Right renal pelvis (tissue), 4 donors: ENCODE results near the gene RALBP1. TPM values are rescaled to one million over a fixed set of nuclear protein-coding genes. Genes with fewer than 3 reads are reported as not detected.
A peak's percentile ranks its signal among the peaks of the same experiment; 100 is the strongest.
"Not testable (repeated sequence)": the region's sequence is repeated elsewhere in the genome, so short reads cannot be mapped to it uniquely, and the experiment has no call there.

Experiments
- DNase-seq, 4 donors: peaks; one replicate each; pipeline ENCODE4 v3.0.0-alpha.2; 2013; ENCODE audit warnings: low read depth in 4 of 4, low spot score in 3 of 4, missing footprints in 1 of 4
- polyA plus RNA-seq, 4 donors: library from polyadenylated mRNA; unstranded; fragments of 120-200 nt; gene quantifications; one replicate each; pipeline ENCODE4 v1.2.1, GENCODE V29; 2013; ENCODE audit not compliant: insufficient read length in 4 of 4

The RALBP1 gene
- polyA plus RNA-seq, 4 donors = 74.3 to 84.4 (median 79.1) TPM

GRCh38 chr18:9453283-9453682, 22.0 kb upstream of the RALBP1 start:
- no peak for DNase-seq

- DNase-seq = no peak
Observed at GRCh38 chr18:9454061-9454703, 21.1 kb upstream of the RALBP1 start.

DNA sequence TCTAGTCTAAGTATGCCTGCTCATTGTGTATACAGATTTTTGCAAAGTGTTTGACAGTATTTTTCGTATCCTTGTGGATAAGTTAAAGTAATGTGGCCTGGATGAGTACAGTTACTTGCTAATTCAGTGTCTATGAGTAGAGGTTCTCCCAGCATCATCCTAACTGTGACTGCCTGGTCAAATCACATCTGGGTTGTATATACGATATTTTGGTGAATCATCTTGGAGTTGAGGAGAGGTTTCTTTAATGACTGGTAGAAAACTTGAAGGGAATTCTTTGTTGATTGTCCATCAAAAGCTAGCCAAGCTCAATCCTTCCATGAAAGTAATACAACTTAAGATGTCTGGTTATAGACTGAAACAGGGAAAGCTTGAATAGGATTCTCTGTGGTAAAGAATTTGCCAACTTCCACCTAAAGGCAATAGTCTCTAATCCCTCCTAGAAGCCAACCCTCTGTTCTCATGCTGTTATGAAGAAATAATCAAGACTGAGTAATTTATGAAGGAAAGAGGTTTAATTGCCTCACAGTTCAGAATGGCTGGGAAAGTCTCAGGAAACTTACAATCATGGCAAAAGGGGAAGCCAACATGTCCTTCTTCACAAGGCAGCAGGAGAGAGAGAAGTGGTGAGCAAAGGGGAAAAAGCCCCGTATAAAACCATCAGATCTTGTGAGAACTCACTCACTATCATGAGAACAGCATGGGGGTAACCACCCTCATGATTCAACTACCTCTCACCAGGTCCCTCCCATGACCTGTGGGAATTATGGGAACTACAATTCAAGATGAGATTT, 19.4 kb upstream of the RALBP1 start:
- DNase-seq = no peak

- no peak for DNase-seq
Observed at GRCh38 chr18:9466127-9466526, 9.2 kb upstream of the RALBP1 start.

GRCh38 chr18:9466846-9467245, 8.5 kb upstream of the RALBP1 start:
- DNase-seq = no peak

DNA sequence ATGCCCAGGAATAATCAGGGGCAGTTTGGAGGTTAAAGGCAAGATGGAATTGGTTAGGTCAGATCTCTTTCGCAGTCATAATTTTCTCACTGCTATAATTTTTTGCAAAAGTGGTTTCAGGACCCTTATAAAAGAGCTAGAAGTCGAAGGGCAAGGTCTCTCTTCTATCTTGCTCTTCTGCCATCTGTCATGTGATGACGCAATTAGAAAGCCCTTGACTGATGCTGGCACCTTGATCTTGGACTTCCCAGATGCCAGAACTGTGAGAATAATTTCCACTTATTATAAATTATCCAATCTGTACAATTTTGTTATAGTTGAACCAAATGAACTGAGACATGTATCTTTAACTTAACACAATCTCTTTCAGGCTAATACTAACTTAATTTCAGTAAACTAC, 6.3 kb upstream of the RALBP1 start:
- no peak for DNase-seq

- no peak for DNase-seq
Observed at GRCh38 chr18:9469685-9470084, 5.6 kb upstream of the RALBP1 start.

- DNase-seq = peak in 1 of 4 donors; percentile 67
Observed at GRCh38 chr18:9474108-9474982, 968 bp upstream of the RALBP1 start.

DNA sequence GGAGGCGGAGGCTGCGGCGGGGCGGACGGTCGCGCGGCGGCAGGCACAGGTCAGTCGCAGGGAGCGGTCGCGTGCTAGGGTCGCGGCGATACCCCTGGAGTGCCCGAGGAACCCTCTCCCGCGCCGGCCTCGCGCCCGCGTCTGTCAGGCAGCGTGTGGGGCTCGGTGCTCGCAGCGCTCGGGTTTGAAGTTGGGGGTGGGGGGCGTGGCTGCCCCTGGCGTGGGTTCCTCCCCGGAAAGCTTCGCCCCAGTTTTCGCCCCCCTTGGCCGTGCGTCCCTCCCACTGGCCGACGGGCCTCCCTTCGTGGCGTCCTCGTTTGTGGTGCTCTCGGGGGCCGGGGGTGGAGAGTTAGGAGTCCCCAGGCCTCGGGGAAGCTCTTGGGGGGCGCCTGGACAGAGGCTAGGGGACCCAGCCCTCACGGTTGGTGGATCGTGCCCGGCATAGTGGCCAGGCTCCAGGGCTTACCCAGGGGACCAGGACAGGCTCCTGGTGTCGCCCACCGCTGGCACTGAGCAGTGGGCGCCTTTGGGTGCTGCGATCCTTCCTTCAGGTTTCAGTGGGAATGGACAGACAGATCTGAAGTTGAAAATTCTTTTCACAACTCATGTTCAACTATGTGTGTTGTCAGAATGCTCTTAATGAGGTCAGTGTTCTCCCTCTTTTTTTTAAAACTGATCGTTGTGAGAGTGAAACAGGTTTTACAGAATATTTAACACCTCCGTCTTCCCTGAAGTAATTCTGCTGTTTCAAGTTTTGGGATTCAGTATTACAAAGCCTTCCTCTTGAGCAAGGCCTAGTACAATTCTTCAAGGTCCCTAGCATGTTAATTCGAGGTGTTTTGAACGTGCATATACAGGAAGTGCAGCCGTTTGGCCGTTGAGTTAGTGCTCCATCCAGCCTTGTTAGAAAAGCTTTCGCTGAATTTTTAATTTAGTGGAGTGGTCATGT, 604 bp downstream of the RALBP1 start:
- DNase-seq = peak in 3 of 4 donors; percentile 22 to 34 (median 33)

GRCh38 chr18:9476949-9477348, 1.6 kb downstream of the RALBP1 start:
- DNase-seq = not testable (repeated sequence)

GRCh38 chr18:9477509-9477908, 2.2 kb downstream of the RALBP1 start:
- no peak for DNase-seq

- no peak for DNase-seq
Observed at GRCh38 chr18:9478545-9478944, 3.2 kb downstream of the RALBP1 start.

DNA sequence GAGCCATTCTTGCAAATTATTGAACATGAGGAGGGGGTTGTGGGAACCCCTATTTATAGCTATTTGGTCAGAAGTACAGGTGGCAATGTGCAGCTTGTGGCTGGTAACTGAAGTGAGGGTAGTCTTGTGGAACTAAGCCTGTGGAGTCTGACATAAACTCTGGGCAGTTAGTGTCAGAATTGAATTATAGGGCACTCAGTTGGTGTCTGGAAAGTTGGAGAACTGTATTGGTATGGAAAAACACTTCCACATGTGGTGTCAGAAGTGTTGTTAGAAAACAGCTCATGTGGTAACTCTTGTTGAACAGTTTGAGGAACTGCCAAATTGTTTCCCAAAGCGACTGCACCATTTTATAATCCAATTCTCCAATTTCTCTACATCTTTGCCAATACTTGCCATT, 7.5 kb downstream of the RALBP1 start:
- no peak for DNase-seq

- DNase-seq = no peak
Observed at GRCh38 chr18:9483526-9483925, 8.2 kb downstream of the RALBP1 start.

DNA sequence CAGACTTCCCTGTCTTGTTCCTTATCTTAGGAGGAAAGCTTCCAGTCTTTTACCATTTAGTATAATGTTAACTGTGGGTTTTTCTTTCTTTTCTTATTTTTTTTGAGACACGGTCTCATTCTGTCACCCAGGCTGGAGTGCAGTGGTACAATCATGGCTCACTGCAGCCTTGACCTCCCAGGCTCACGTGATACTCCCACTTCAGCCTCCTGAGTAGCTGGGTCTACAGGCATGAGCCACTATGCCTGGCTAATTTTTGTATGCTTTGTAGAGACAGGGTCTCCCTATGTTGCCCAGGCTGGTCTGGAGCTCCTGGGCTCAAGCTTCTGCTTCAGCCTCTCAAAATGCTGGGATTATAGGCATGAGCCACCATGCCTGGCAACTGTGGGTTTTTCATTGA, 9.5 kb downstream of the RALBP1 start:
- DNase-seq = not testable (repeated sequence)

DNA sequence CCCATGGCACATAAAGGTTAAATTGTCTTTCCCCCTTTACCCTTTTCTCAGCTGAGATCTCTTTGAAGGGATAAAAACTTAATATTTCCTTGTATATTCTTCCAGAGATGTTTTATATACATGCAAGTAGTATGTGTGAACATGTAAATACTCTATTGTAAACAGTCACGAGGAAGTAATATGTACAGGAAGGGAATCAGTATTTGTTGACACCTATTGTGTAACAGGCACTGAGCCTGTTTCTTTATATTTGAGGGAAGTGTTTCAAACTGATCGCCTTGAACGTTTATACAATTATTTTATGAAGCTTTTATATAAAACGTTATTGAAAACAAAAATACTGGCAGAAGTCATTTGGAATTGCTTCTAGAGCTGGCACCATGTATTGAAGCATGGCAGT, 13.2 kb downstream of the RALBP1 start:
- DNase-seq = no peak

DNA sequence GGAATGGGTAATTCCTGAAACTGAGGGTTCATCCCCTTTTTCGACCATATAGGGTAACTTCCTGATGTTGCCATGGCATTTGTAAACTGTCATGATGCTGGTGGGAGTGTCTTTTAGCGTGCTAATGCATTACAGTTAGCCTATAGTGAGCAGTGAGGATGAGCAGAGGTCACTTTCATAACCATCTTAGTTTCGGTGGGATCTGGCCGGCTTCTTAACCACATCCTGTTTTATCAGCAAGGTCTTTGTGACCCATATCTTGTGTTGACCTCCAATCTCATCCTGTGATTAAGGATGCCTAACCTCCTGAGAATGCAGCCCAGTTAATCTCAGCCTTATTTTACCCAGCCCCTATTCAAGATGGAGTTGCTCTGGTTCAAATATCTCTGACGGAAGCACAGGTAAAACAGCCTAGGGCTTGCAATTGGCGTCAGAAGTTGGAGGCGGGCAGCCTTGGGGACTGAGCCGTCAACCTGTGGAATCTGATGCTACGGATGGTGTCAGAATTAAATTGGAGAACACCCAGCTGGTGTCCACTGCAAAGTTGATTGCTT, 19.5 kb downstream of the RALBP1 start:
- DNase-seq = no peak

DNA sequence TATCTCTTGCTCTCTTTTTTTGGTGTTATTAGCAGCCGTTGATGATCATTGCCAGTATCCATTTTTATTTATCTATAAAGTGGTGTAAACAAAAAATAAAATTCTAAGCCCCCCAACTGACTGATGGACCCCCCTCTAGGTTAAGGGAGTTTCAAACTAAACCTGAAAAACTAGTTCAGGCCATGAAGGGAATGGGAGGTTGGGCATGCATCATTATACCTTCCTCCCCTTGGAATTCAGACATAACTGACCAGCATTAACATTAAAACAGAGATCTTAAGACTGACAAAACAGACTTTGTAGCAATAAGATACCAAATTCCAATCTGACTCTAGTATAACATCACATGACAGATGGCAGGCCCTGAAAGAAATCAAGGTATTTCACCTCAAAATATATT, 20.2 kb downstream of the RALBP1 start:
- no peak for DNase-seq

DNA sequence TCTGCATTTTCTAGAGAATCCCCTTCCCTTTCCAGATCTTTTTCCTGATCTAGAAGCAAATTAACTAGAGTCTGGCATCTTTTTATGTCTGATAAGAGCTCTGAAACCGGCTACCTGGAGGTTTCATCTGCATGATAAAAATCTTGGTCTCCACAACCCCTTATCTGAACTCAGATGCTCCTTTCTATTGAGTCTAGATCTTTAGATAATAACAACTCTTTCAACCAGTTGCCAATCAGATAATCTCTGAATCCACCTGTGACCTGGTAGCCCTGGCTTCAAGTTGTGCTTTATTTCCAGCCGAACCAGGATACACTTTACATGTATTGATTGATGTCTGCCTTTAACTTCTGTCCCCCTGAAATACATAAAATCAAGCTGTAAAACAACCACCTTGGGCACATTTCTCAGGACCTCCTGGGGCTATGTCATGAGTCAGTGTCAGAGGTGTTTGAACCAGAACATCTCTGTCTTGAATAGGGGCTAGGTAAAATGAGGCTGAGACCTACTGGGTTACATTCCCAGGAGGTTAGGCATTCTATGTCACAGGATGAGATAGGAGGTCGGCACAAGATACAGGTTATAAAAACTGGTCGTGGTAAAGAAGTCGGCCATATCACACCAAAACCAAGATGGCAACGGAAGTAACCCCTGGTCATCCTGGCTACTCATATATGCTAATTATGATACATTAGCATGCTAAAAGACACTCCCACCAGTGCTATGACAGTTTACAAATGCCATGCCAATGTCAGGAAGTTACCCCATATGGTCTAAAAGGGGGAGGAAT, 20.8 kb downstream of the RALBP1 start:
- DNase-seq = no peak
